NCI-H446 (cell line): Measurements from ENCODE around the gene DSTYK.
"Not testable (repeated sequence)": the region's sequence is repeated elsewhere in the genome, so short reads cannot be mapped to it uniquely, and the experiment has no call there.

Source experiments
- DNase-seq, 2 experiments: peaks; one replicate each; lab custom pipeline; 2025; lab: John Stamatoyannopoulos, UW

The DSTYK gene

DNA sequence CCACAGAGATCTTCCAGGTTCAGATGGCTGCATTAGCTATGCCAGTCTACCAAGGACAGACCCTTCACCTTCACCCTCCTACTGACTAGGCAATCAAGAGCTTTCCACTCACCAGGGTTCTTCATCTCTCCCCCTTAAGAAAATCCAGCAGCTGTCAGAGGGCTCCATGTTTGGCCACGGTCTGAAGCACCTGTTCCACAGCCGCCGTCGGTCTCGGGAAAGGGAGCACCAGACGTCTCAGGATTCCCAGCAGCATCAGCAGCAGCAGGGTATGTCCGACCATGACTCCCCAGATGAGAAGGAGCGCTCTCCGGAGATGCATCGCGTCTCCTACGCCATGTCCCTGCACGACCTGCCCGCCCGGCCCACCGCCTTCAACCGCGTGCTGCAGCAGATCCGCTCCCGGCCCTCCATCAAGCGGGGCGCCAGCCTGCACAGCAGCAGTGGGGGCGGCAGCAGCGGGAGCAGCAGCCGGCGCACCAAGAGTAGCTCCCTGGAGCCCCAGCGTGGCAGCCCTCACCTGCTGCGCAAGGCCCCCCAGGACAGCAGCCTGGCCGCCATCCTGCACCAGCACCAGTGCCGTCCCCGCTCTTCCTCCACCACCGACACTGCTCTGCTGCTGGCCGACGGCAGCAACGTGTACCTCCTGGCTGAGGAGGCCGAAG is 30.0 kb upstream of the DSTYK start:
- DNase-seq, result no peak

- DNase-seq, result no peak
Observed at GRCh38 chr1:205240569-205240968, 29.1 kb upstream of the DSTYK start.

DNA sequence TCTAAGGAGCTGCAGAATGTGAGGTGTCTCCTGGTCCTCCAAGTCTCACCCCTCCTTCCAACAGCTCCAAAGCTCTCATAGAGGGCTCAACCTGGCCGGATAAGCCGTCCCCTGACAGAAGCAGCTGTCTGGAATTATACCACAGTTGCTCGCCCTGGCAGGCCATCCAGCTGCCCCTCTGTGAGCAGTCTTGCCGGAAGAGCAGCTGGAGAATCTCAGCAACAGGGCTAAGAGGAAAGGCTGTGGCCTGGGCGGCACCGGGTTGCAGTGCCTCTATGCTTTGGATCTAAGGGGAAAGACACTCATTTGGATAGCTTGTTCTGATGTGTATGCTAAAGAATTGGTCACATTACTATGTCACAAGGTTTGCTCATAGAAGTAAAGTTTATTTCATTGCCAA is 28.6 kb upstream of the DSTYK start:
- DNase-seq, result no peak

- DNase-seq, result peak in 1 of 2 experiments; percentile 62
Observed at GRCh38 chr1:205239078-205239477, 27.6 kb upstream of the DSTYK start.

- no peak for DNase-seq
Observed at GRCh38 chr1:205237526-205238484, 26.3 kb upstream of the DSTYK start.

DNA sequence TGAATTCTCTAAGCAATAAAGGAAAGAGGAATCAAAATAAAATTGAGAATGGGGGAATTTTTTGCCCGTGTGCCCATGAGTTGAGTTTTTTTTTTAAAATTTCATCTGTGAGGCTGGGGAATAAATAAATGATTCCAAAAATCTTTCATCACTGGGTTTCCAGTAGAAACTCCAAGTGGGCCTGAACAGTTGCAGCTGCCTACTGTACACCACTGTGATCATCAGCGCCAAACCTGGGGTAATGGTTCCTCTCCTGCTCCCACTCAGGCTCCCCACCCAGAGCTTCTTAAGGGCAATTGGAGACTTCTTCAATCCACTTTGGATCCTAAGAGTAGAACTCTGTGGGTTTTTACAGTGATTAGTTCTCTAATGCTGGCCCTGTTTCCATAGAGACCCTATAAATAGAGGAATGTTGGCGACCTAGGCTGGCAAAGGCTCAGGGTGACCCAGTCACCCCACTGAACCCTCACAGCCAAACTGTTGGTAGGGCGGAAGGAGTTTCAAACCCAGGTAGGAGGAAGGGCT is 25.5 kb upstream of the DSTYK start:
- no peak for DNase-seq

- no peak for DNase-seq
Observed at GRCh38 chr1:205236526-205236925, 25.0 kb upstream of the DSTYK start.

GRCh38 chr1:205235951-205236350 is 24.4 kb upstream of the DSTYK start:
- DNase-seq, result no peak

GRCh38 chr1:205233986-205234385 is 22.5 kb upstream of the DSTYK start:
- DNase-seq, result not testable (repeated sequence)

DNA sequence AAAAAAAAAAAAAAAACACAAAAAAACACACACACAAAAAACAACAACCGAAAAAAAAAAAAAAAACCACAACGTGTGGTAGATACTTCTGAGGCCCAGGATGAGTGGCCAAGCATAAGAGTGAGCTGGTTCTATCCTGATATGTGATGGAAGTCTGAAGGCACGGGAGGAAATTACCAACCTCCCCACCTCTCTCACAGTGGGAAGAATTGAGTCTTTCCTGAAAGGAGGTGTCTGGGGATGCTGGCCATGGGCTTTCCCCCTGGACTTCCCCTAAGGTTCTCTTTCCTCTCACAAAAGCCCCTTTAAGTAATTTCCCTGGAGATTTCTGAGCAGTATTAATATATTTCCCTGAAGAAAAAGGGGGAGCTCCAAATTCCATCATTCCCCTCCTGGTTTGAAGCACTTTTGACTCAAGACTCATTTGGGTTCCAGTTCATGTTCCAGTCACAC is 21.5 kb upstream of the DSTYK start:
- DNase-seq, result no peak

DNA sequence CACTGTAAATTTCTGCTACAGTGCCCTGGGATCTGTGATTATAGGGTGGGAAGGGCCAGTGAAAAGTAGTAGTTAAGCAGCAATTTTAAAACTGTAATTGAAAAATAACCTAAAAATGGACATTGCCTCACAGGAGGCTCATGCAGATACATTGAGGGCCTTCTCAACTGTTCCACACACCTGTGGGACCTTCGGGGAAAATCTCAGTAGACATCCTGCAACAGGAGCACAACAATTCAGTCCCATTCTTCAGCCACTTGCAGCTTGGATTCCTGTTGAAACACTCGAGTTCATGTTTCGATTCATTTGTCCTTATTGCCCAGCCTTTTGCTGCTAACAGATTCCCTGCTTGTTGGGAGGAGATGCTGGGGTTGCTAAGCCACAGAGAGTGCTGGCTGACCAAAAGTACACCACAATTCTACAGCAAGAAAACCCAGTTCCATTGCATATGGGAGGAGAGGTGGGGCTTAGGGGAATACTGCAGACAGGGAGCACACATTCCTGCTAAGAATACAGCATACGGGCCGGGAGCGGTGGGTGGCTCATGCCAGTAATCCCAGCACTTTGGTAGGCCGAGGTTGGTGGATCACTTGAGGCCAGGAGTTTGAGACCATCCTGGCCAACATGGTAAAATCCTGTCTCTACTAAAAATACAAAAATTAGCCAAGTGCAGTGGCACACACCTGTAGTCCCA is 20.8 kb upstream of the DSTYK start:
- DNase-seq, result no peak

- no peak for DNase-seq
Observed at GRCh38 chr1:205230982-205231381, 19.5 kb upstream of the DSTYK start.

DNA sequence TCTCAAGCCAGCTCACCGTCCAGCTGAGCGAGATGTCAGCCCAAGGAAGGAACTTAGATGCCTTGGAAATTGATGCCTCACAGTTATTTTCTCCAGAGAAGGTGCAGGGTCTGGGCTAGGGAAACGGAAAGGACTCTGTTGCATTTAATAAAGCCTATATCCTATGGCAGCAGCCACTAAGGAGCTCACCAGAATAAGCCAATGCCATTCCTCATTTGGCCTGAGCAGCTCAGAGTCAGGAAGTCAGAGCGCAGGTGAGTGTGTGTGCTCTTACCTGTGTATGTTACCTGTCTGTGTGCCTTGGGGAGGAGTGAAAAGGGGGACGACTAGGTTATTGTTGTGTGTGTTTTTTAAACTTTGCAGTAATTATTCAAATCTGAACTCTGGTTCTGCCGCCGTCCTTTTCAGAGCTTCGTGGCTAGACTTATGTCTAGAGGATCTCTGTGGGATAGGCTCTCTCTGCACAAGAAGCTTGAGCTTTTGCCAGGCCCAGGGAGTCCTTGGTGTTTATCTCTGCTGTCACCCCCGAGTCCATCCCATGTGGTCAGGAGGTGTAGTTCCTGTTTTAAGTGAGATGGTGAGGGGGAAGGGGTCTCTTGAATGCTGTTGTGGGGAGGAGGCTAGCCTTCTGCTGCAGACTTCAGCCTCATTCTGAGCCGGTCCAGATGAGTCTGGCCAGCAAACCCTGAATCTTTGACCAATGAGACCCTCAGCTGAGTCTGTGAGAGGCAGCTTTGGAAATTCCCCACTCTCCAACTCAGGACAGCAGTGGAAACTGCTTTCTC is 18.6 kb upstream of the DSTYK start:
- DNase-seq, result no peak

DNA sequence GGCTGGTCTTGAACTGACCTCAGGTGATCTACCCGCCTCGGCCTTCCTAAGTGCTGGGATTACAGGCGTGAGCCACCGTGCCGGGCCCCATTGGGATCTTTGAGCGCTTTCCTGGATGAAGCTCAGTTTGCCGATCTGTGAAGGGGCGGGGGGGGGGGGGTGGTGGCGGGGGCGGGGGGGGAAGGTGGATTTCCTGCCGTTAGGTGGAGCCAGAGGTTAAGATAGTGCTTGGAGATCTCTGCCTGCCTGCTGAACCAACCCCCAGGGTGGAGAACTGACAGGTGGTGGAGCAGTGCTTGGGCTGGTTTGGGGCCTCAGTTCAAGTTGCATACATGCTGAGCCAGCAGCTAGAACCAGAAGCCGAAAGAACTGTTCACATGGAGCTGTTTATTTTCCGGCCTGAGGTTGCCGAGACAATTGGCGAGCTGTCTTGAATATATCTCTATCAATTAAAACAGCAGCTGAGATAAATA is 17.9 kb upstream of the DSTYK start:
- peak; percentile 56 to 89 for DNase-seq

DNA sequence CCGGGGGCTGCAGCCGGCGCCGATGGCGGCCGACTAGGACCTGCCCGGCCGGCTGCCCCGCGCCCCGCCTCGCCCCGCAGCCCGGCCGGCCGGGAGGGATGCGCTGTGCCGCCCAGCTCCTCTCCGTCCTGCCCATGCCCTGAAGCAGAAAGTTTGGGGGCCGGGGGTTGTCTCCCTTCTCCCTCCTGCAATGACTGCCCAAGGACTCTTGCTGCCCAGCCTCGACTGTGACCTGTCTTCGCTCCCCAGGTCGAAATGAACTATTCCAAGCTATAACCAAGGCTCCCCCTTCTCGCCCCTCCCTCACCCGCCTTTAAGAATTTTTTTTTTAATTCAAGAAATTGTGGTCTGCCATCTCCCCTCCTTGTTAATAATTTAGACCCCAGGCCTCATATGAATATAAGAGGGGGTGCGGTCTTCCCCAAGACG is 16.6 kb upstream of the DSTYK start:
- DNase-seq, result no peak

GRCh38 chr1:205227584-205228013 is 16.1 kb upstream of the DSTYK start, which contains the start of gene TMCC2:
Gene TMCC2, plus strand, starts transcription at chr1:205227946. Its CDS starts 619 bp downstream, at chr1:205228565.
- DNase-seq, result peak; percentile 90 to 98

DNA sequence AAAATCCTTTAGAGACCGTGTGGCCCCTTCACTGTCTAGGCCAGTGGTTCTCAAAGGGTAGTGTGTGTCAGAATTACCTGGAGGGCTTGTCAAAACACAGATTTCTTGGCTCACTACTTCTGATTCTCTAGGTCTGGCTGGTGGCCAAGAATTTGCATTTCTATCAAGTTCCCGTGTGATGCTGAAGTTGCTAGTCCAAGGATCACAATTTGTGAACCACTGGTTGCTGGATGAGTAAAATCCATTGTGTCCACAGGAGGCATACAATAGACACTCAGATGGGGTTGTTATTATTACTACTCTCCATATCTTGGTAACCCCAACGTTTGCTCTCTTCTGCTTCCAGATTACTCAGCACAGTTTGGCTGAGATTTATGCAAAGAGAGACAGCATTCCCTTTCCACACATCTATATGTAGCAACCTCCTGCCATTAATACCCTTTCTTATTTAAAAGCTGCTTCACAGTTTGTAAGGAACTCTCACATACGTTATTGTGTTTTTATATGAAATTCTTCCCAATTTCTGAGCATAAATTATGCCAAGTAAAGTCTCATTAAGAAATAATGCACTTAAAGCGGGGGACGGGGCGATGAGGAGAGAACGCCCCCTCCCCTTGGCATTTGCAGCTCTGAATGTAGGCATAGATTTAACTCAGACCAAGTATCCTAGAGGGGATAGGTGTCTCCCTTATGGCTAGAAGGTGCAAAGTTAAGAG is 15.5 kb upstream of the DSTYK start:
- DNase-seq, result peak in 1 of 2 experiments; percentile 41

- no peak for DNase-seq
Observed at GRCh38 chr1:205225901-205226765, 14.6 kb upstream of the DSTYK start.

DNA sequence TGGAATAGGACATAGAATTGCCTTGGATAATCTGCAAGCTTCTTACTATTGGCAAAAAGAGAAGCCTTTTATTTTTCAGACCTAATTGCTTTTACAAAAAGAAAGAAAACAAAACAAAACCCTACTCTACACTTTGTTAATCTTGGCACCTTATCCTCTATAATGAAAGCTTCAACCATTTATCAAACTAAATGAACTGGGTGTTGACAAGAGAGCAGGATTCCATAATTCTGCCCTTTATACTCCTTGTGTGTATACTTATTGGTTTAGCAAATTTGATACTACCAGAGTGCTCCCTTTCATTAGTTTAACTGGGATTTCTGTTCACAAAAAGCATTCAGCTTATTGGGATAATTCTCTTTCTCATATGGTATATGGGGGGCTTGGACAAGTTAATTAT is 13.2 kb upstream of the DSTYK start:
- no peak for DNase-seq
